Activated CD4-positive, alpha-beta T cell treated with anti-CD3 and anti-CD28 coated beads, Interleukin-2, amount 10 ng/mL, durations not matched to agents 24 days and 14 days (primary cell): ENCODE data around the gene LCN2. TPM values are rescaled to one million over a fixed set of nuclear protein-coding genes. Genes with fewer than 3 reads are reported as not detected.
"Not testable (repeated sequence)": the region's sequence is repeated elsewhere in the genome, so short reads cannot be mapped to it uniquely, and the experiment has no call there.

ENCODE experiments used
- DNase-seq: peaks from one replicate; pipeline ENCODE4 v3.0.0; 2022
- H3K27ac Mint-ChIP-seq: one replicate; pipeline ENCODE4 v1.8.0; 2022; ENCODE audit warnings: mild to moderate bottlenecking, mixed read lengths
- H3K27me3 Mint-ChIP-seq: one replicate; pipeline ENCODE4 v1.8.0; 2022; ENCODE audit warnings: mixed read lengths
- H3K36me3 Mint-ChIP-seq: one replicate; pipeline ENCODE4 v1.8.0; 2022; ENCODE audit warnings: low read depth, mild to moderate bottlenecking, mixed read lengths
- H3K4me1 Mint-ChIP-seq: one replicate; pipeline ENCODE4 v1.8.0; 2021; ENCODE audit warnings: mixed read lengths
- H3K4me3 Mint-ChIP-seq: one replicate; pipeline ENCODE4 v1.8.0; 2022; ENCODE audit warnings: mild to moderate bottlenecking, moderate library complexity, mixed read lengths
- H3K9me3 Mint-ChIP-seq: one replicate; pipeline ENCODE4 v1.8.0; 2021; ENCODE audit warnings: mixed read lengths
- intact Hi-C: fragments of 100-400 bp; cut with micrococcal nuclease; formaldehyde crosslinking; loops from one replicate; pipeline ENCODE4 v1.15.1; 2023
- total RNA-seq: library from RNA; stranded (reverse); gene quantifications from 2 replicates; pipeline ENCODE4 v1.2.3, GENCODE V29; 2022

Gene LCN2
- total RNA-seq, 1 donor from 2014 or later = not detected

DNA sequence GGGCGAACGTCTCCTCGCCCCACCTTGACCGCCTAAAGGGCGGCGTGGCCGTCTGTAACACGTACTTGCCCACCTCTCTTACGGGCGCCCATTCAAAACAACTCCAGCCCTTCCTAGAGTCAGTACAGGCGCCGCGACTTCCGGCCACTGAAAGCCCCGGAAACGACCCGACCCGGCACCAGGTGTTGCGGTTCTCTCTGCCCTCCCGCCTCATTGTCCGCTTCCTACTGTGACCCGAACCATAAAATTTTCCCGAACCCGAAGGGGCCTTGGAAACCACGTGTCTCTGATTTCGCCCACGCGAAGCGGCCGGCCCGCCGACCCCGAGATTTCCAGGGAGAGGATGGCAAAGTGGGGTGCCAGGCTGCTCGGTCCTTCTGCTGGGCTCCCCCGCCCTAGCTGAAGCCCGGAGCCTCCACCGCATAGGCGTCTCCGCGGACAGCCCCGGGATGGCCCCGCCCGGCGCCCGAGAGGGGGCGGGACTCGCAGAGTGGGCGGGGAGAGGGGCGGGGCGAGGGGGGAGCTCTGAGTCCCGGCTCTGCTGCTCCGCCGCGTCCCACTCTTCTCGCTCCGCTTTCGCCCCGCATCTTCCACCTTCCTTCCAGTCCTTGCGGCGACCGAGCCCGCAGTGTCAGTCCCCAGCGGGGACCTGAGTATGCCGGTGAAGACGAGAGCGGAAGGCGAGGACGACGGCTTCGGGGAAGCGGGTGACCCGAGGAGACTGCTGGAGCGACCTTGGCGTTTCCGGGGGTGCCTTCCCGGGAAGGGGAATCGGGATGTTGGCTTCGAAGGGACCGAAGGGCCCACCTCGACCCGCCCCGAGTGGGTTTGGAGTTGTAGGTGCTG is 21.0 kb upstream of the LCN2 start:
- peaks cover 32% of the 10 kb centered on the region for H3K4me1 Mint-ChIP-seq
- peak overlapping the region; percentile 99 for H3K4me3 Mint-ChIP-seq
- H3K36me3 Mint-ChIP-seq = peaks cover 18% of the 10 kb centered on the region
- H3K27ac Mint-ChIP-seq = peak overlapping the region; percentile 99
- DNase-seq = peak; percentile 96
- intact Hi-C loops = loop anchor here (1.0 to 5.0 kb wide), 10 partner anchors 11 to 351 kb away; partner anchors contain the start of genes BBLN, CIZ1, COQ4 and DNM1
- no peaks in the 10 kb centered on the region for H3K9me3 Mint-ChIP-seq
- peaks cover 10% of the 10 kb centered on the region for H3K27me3 Mint-ChIP-seq

- DNase-seq = no peak
- Mint-ChIP-seq H3K36me3 (peaks cover 13% of the 10 kb centered on the region), H3K27me3 (peaks cover 18% of the 10 kb centered on the region), H3K27ac (peak overlapping the region; percentile 99), H3K4me3 (peak overlapping the region; percentile 99), H3K9me3 (no peaks in the 10 kb centered on the region), H3K4me1 (peaks cover 35% of the 10 kb centered on the region)
- intact Hi-C loops = loop anchor here (1.0 to 5.0 kb wide), 7 partner anchors 31 to 193 kb away; partner anchors contain the start of genes BBLN, CIZ1, COQ4 and GOLGA2
Measured at GRCh38 chr9:128128836-128129590, 20.2 kb upstream of the LCN2 start.

- not testable (repeated sequence) for H3K27ac Mint-ChIP-seq, H3K36me3 Mint-ChIP-seq, H3K9me3 Mint-ChIP-seq
- Mint-ChIP-seq H3K27me3 (peaks cover 26% of the 10 kb centered on the region), H3K4me1 (peaks cover 30% of the 10 kb centered on the region), H3K4me3 (peak overlapping the region; percentile 58)
- peak; percentile 88 for DNase-seq
- intact Hi-C loops = loop anchor here (5.0 kb wide), 1 partner anchor 62 kb away; the partner anchor contains the start of gene CIZ1
Measured at GRCh38 chr9:128129976-128130590, 19.2 kb upstream of the LCN2 start.

DNA sequence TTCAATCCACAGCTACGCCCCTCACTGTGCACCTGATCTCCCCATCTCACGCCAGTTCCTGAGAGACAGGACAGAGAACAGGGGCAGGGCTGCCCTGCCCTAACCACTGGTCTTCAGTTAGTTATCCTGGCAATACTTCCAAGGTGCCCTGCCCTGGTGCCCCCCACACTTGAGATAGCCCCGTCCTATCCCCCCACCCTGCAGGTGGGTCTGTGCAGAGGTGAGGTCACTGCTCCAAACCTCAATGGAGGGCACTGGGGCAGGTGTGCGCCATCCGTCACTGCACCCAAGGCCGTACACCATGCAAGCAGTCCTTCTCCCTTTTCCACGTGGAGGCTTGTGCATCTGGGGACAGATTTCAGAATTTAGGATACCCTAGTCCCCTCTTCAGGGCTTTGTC is 18.6 kb upstream of the LCN2 start:
- H3K9me3 Mint-ChIP-seq, H3K4me3 Mint-ChIP-seq, DNase-seq, H3K36me3 Mint-ChIP-seq, intact Hi-C loops, H3K27ac Mint-ChIP-seq: not testable (repeated sequence)
- Mint-ChIP-seq H3K27me3 (peaks cover 31% of the 10 kb centered on the region), H3K4me1 (peaks cover 29% of the 10 kb centered on the region)

- Mint-ChIP-seq H3K4me1 (peaks cover 25% of the 10 kb centered on the region), H3K27me3 (peaks cover 35% of the 10 kb centered on the region)
- H3K4me3 Mint-ChIP-seq, H3K27ac Mint-ChIP-seq, DNase-seq, H3K36me3 Mint-ChIP-seq, H3K9me3 Mint-ChIP-seq, intact Hi-C loops: not testable (repeated sequence)
Measured at GRCh38 chr9:128131346-128131745, 17.9 kb upstream of the LCN2 start.

GRCh38 chr9:128132139-128132538 is 17.1 kb upstream of the LCN2 start:
- H3K36me3 Mint-ChIP-seq, intact Hi-C loops, DNase-seq, H3K9me3 Mint-ChIP-seq, H3K27ac Mint-ChIP-seq, H3K4me3 Mint-ChIP-seq: not testable (repeated sequence)
- peaks cover 24% of the 10 kb centered on the region for H3K4me1 Mint-ChIP-seq
- H3K27me3 Mint-ChIP-seq = peaks cover 36% of the 10 kb centered on the region

GRCh38 chr9:128135561-128135960 is 13.7 kb upstream of the LCN2 start:
- H3K36me3 Mint-ChIP-seq, intact Hi-C loops, H3K4me3 Mint-ChIP-seq, H3K9me3 Mint-ChIP-seq, DNase-seq, H3K27ac Mint-ChIP-seq: not testable (repeated sequence)
- Mint-ChIP-seq H3K27me3 (peaks cover 38% of the 10 kb centered on the region), H3K4me1 (peaks cover 13% of the 10 kb centered on the region)

DNA sequence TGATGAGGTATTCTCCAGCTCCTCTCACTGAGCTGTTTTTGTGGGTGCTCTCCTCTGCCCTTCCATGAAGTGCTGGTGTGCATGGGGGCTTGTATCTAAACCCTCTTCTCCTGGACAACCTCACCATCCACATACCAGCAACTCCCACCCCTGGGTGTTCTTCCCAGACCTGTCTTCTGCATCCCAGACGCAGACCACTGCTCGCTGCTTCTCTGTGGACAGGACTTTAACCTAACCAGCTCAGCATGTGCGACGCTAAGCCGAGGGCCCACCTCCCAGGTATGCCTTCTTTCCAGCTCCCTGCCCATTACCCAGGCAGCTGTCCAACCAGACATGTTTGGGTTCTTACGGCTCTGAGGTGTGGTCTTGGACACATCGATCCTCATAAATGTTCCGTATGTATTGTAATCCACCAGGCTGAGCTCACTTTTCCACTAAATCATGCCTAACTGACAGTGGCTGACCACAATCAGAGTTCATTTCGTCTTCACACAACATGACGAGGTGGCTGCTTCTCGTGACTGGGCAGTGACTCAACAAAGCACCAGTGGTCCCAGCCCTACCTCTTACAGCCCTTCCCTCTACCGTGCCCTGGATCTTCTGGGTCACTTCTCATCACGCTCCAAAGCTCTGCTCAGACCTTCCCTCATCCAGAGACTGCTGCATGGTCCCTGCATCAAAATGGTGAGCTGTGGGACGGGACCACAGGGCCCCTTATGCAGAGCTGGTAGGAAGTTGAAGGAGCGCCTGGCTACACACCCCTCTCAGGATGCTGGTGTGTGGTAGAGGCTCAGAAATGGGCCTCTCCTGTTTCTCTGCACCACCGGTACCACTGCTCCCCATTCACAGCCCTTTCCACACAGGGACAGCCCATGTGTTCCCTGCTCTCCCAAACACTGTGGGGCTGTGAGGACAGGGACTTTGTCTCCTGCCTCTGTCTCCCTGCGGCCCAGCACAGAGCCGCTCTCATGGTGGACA is 12.1 kb upstream of the LCN2 start:
- intact Hi-C loops = no loop called here
- no peaks in the 10 kb centered on the region for H3K9me3 Mint-ChIP-seq
- H3K4me1 Mint-ChIP-seq = peaks cover 18% of the 10 kb centered on the region
- H3K27me3 Mint-ChIP-seq = peaks cover 36% of the 10 kb centered on the region
- peak overlapping the region; percentile 58 for H3K27ac Mint-ChIP-seq
- no peak for DNase-seq
- H3K4me3 Mint-ChIP-seq = no peak overlapping the region
- H3K36me3 Mint-ChIP-seq = no peaks in the 10 kb centered on the region

DNA sequence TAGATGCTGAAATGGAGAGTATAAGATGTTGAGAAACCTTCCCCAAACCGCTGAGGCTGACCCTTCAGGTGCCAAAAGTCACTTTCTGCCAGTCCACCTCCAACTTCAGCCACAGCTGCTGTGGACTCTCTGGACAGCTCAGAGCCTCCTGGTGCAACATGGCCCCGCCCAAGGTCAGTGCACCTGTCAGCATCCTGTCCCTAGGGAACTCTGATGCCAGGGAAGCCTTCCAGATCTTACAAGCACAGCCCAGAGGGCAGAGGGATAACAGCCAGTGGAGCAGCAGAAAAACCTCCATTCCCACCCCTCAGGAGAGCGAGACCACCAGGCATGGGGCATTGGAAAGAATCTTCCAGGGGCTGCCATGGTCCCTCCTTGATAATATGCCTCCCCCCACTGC is 11.3 kb upstream of the LCN2 start:
- Mint-ChIP-seq H3K27me3 (peaks cover 30% of the 10 kb centered on the region), H3K27ac (peak overlapping the region; percentile 58), H3K9me3 (no peaks in the 10 kb centered on the region), H3K4me3 (no peak overlapping the region), H3K4me1 (peaks cover 22% of the 10 kb centered on the region), H3K36me3 (no peaks in the 10 kb centered on the region)
- DNase-seq = no peak
- intact Hi-C loops = no loop called here

DNA sequence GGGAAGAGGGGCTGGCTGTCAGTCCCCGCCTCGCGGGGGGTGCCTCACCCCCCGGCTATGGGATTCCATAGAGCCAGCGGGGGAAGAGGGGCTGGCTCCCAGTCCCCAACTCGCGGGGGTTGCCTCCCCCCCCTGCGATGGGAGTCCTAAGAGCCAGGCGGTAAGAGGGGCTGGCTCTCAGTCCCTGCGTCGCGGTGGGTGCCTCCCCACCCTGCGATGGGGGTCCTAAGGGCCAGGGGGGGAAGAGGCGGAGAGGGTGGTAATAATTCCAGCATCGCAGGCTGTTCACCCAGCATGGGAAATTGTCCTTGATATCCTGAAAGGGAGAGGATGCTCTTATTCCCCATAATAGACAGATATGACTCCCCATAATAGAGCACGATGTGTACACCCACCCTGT is 9.6 kb upstream of the LCN2 start:
- DNase-seq = no peak
- Mint-ChIP-seq H3K27ac (no peak overlapping the region), H3K9me3 (no peaks in the 10 kb centered on the region), H3K36me3 (no peaks in the 10 kb centered on the region), H3K4me3 (no peak overlapping the region), H3K4me1 (peaks cover 22% of the 10 kb centered on the region), H3K27me3 (peaks cover 15% of the 10 kb centered on the region)
- intact Hi-C loops = no loop called here

DNA sequence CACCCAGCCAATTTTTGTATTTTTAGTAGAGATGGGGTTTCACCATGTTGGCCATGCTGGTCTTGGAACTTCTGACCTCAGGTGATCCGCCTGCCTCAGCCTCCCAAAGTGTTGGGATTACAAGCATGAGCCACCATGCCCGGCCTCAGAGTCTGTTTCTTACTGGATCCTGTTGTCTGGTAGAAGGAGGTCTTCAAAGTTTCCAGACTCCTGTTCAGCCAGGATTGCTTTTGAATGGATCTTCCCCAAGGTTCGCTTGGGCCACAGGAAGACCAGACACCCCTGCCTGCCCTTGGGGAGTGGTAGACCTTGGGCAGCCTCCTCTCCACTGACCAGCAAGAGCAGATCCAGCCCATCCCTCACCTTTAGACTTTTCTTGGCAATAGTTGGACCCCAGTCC is 7.6 kb upstream of the LCN2 start:
- no peak for DNase-seq

DNA sequence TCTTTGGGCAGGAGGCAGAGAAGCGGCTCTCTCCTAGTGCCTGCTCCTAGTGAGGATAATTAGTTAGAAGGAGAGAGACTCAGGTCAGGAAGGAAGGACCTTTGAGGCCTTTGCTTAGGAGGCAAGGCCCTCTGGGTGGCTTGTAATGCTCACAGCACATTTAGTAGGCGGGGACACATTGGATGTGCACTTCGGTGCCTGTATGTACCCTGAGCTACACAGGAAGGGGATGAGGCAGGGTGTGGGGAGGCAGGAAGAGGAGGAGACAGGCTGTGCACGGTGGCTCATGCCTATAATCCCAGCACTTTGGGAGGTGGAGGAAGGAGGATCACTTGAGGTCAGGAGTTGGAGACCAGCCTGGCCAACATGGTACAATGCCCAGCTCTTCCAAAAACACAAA is 7.2 kb upstream of the LCN2 start:
- Mint-ChIP-seq H3K36me3 (no peaks in the 10 kb centered on the region), H3K4me3 (peak overlapping the region; percentile 55), H3K27ac (peak overlapping the region; percentile 79), H3K4me1 (peaks cover 14% of the 10 kb centered on the region), H3K9me3 (no peaks in the 10 kb centered on the region), H3K27me3 (peaks cover 3% of the 10 kb centered on the region)
- intact Hi-C loops = no loop called here
- peak; percentile 82 for DNase-seq

More for the DNA sequence above, 7.6 kb upstream of the LCN2 start:
- no peaks in the 10 kb centered on the region for H3K36me3 Mint-ChIP-seq
- intact Hi-C loops = no loop called here
- peaks cover 3% of the 10 kb centered on the region for H3K27me3 Mint-ChIP-seq
- H3K9me3 Mint-ChIP-seq = no peaks in the 10 kb centered on the region
- H3K4me3 Mint-ChIP-seq = no peak overlapping the region
- no peak overlapping the region for H3K27ac Mint-ChIP-seq
- peaks cover 14% of the 10 kb centered on the region for H3K4me1 Mint-ChIP-seq

DNA sequence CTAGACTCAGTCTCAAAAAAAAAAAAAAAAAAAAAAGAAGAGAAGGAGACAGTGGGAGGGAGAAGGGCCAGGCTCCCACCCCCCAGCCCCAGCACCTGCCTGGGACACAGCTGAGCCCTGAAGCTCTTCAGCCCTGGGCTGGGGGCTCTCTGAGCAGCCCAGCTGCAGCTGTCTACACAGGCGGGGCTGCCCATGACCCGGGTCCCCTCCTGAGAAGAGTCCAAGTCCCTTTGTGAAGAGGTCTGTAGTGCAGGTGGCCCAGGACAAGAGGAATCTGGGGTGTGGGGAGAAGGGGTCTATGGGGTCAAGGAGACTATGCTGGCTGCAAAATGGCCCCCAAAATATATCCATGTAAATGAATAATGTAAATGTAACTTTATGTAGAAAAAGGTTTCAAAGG is 6.7 kb upstream of the LCN2 start:
- Mint-ChIP-seq H3K9me3 (no peaks in the 10 kb centered on the region), H3K36me3 (no peaks in the 10 kb centered on the region), H3K27me3 (no peaks in the 10 kb centered on the region), H3K4me1 (peaks cover 14% of the 10 kb centered on the region), H3K4me3 (no peak overlapping the region), H3K27ac (no peak overlapping the region)
- intact Hi-C loops = no loop called here
- DNase-seq = no peak
